DLD1 (cell line): ENCODE measurements around the gene MTHFD1.

Experiments
- in situ Hi-C: cut with HindIII; loops from 2 replicates; pipeline ENCODE4 v1.10.0; 2017; ENCODE audit warnings: low sequenced_read_pairs

MTHFD1 gene

GRCh38 chr14:64405295-64405694 lies 17.1 kb downstream of the MTHFD1 start:
- in situ Hi-C loops, result no loop called here

GRCh38 chr14:64407329-64407728 lies 19.2 kb downstream of the MTHFD1 start:
- in situ Hi-C loops, result no loop called here

GRCh38 chr14:64409126-64409920 lies 21.2 kb downstream of the MTHFD1 start:
- in situ Hi-C loops, result no loop called here

GRCh38 chr14:64410084-64410774 lies 22.1 kb downstream of the MTHFD1 start:
- in situ Hi-C loops, result no loop called here

GRCh38 chr14:64411001-64411400 lies 22.8 kb downstream of the MTHFD1 start:
- in situ Hi-C loops, result no loop called here

- in situ Hi-C loops, result no loop called here
These were observed 24.1 kb downstream of the MTHFD1 start for GRCh38 chr14:64412237-64412636.

GRCh38 chr14:64416348-64416932 lies 28.3 kb downstream of the MTHFD1 start:
- in situ Hi-C loops, result no loop called here

GRCh38 chr14:64417055-64417770 lies 29.1 kb downstream of the MTHFD1 start:
- in situ Hi-C loops, result no loop called here

- in situ Hi-C loops, result no loop called here
These were observed 29.6 kb downstream of the MTHFD1 start for GRCh38 chr14:64417771-64418125.

- in situ Hi-C loops, result no loop called here
These were observed 30.9 kb downstream of the MTHFD1 start for GRCh38 chr14:64419003-64419402.

- in situ Hi-C loops, result no loop called here
These were observed 33.0 kb downstream of the MTHFD1 start for GRCh38 chr14:64421166-64421565.

GRCh38 chr14:64422005-64422404 lies 33.9 kb downstream of the MTHFD1 start:
- in situ Hi-C loops, result no loop called here

- in situ Hi-C loops, result no loop called here
These were observed 34.6 kb downstream of the MTHFD1 start for GRCh38 chr14:64422756-64423155.

- in situ Hi-C loops, result no loop called here
These were observed 35.8 kb downstream of the MTHFD1 start for GRCh38 chr14:64423987-64424386.

GRCh38 chr14:64434528-64434927 lies 46.4 kb downstream of the MTHFD1 start:
- in situ Hi-C loops, result no loop called here

- in situ Hi-C loops, result no loop called here
These were observed 50.2 kb downstream of the MTHFD1 start for GRCh38 chr14:64438181-64438841.

- in situ Hi-C loops, result no loop called here
These were observed 51.0 kb downstream of the MTHFD1 start for GRCh38 chr14:64439141-64439540.

- in situ Hi-C loops, result no loop called here
These were observed 52.3 kb downstream of the MTHFD1 start for GRCh38 chr14:64440494-64440893.

GRCh38 chr14:64442300-64442988 lies 54.3 kb downstream of the MTHFD1 start:
- in situ Hi-C loops, result no loop called here

GRCh38 chr14:64444140-64444539 lies 56.0 kb downstream of the MTHFD1 start:
- in situ Hi-C loops, result no loop called here
